Esophagus muscularis mucosa (tissue), 4 donors: ENCODE data around the gene CHST12. TPM values are rescaled to one million over a fixed set of nuclear protein-coding genes. Genes with fewer than 3 reads are reported as not detected.

Experiments used
- DNase-seq: peaks from one replicate; pipeline ENCODE4 v3.0.0-alpha.2; 2017; ENCODE audit errors: extremely low spot score
- H3K27ac ChIP-seq, 4 donors: fragments of 200-600 bp; sonication (generic); replicated peaks in 1 of 4; 1 replicate in 3 of 4; 2 replicates in 1 of 4; pipeline ENCODE4 v1.5.1; 2016 to 2019; ENCODE audit warnings: mild to moderate bottlenecking in 1 of 4
- H3K27me3 ChIP-seq, 4 donors: fragments of 200-600 bp; sonication (generic); one replicate each; pipeline versions ENCODE4 v1.5.1 to v1.6.0; 2016 to 2019
- H3K36me3 ChIP-seq, 4 donors: fragments of 200-600 bp; sonication (generic); one replicate each; pipeline ENCODE4 v1.5.1; 2016 to 2019
- H3K4me1 ChIP-seq, 4 donors: fragments of 200-600 bp; sonication (generic); one replicate each; pipeline ENCODE4 v1.5.1; 2016 to 2019
- H3K4me3 ChIP-seq, 4 donors: fragments of 200-600 bp; sonication (generic); 1 replicate in 2 of 4; 2 replicates in 2 of 4; pipeline ENCODE4 v1.5.1; 2016 to 2019; ENCODE audit warnings: mild to moderate bottlenecking in 4 of 4, moderate library complexity in 1 of 4
- H3K9me3 ChIP-seq, 4 donors: fragments of 200-600 bp; sonication (generic); 1 replicate in 3 of 4; 2 replicates in 1 of 4; pipeline ENCODE4 v1.5.1; 2016 to 2019
- CTCF ChIP-seq, 3 experiments: fragments of 200-600 bp in 2 of 3; fragments of 450-650 bp in 1 of 3; sonication (generic) in 2 of 3; IDR thresholded peaks; one replicate each; pipeline ENCODE4 v1.5.1; 2017 to 2019; ENCODE audit warnings: antibody characterized with exemption in 3 of 3, mild to moderate bottlenecking in 2 of 3, moderate library complexity in 1 of 3
- EP300 ChIP-seq: sonication (generic); formaldehyde crosslinking; IDR thresholded peaks from one replicate; pipeline ENCODE4 v1.6.1; 2017; ENCODE audit warnings: antibody characterized with exemption
- POLR2A ChIP-seq: fragments of 450-650 bp; IDR thresholded peaks from one replicate; pipeline ENCODE4 v1.6.1; 2017; ENCODE audit warnings: antibody characterized with exemption, moderate library complexity, mild to moderate bottlenecking, low read depth
- POLR2AphosphoS5 ChIP-seq, 2 donors: sonication (generic); formaldehyde crosslinking; IDR thresholded peaks; one replicate each; pipeline ENCODE4 v1.6.1; 2017; ENCODE audit warnings: antibody characterized with exemption in 2 of 2
- WGBS: methylation state at CpG from one replicate; pipeline ENCODE4 v1.1.5; 2018; 5-methylcytosine and 5-hydroxymethylcytosine counted together
- intact Hi-C: fragments of 100-400 bp; cut with DNase I; formaldehyde crosslinking; loops from one replicate; pipeline ENCODE4 v1.15.1; 2023
- total RNA-seq, 4 donors: library from RNA; depleted of rRNA; stranded (reverse); fragments of >200 nt; gene quantifications; one replicate each; pipeline versions ENCODE4 v1.1.0 to v1.2.1, GENCODE V29; 2016

CHST12 gene
- total RNA-seq, 4 donors from 2014 or later: 6.6 to 24.0 (median 14.8) TPM

DNA sequence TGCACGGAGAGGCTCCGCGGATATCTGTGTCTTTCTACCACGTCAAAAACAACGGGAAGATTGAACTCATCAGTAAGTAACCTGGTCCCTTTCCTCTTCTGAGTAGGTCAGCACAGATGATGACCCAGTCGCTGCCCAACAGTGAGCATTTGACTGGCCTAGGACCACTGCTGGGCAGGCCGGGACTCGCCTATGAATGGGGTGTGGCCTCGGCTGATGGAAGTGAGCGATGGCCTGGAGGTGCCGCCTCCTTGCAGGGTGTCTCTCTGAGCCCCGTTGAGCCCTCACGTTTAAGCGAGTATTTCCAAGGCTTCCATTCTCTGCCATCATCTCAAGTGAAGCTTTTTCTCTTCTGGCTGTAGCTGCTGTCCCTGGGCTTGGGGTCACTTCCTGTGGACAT is 30.7 kb upstream of the CHST12 start:
- intact Hi-C loops: no loop called here
- no peak for DNase-seq
- TF ChIP-seq CTCF (IDR thresholded peaks at IDR 0.05): no peak
- TF ChIP-seq POLR2AphosphoS5 (IDR thresholded peaks at IDR 0.05): no peak
- no peak for TF ChIP-seq POLR2A
- TF ChIP-seq EP300: no peak
- Histone ChIP-seq H3K9me3 (no peaks in the 10 kb centered on the region), H3K4me3 (no peak overlapping the region), H3K27me3 (no peaks in the 10 kb centered on the region), H3K4me1 (no peaks in the 10 kb centered on the region), H3K36me3 (peaks cover 93 to 100% (median 98%) of the 10 kb centered on the region in 4 donors), H3K27ac (no peak overlapping the region)
- WGBS: 87% methylated on average over 11 of the region's 14 CpGs

GRCh38 chr7:2373124-2373556 is 30.3 kb upstream of the CHST12 start:
- WGBS: 86% methylated on average over 13 of the region's 14 CpGs
- no peak overlapping the region for H3K27ac ChIP-seq
- intact Hi-C loops: no loop called here
- H3K27me3 ChIP-seq: no peaks in the 10 kb centered on the region
- no peaks in the 10 kb centered on the region for H3K9me3 ChIP-seq
- TF ChIP-seq POLR2AphosphoS5 (IDR thresholded peaks at IDR 0.05) (no peak), CTCF (IDR thresholded peaks at IDR 0.05) (no peak), POLR2A (no peak), EP300 (no peak)
- H3K36me3 ChIP-seq: peaks cover 89 to 98% (median 94%) of the 10 kb centered on the region in 4 donors
- DNase-seq: no peak
- H3K4me3 ChIP-seq: no peak overlapping the region
- H3K4me1 ChIP-seq: no peaks in the 10 kb centered on the region

GRCh38 chr7:2373646-2374045 is 29.8 kb upstream of the CHST12 start:
- H3K27ac ChIP-seq: no peak overlapping the region
- intact Hi-C loops: no loop called here
- no peaks in the 10 kb centered on the region for H3K27me3 ChIP-seq
- H3K36me3 ChIP-seq: peaks cover 88 to 98% (median 92%) of the 10 kb centered on the region in 4 donors
- DNase-seq: no peak
- no peak overlapping the region for H3K4me3 ChIP-seq
- no peaks in the 10 kb centered on the region for H3K9me3 ChIP-seq
- no peak for TF ChIP-seq POLR2A
- TF ChIP-seq CTCF (IDR thresholded peaks at IDR 0.05): no peak
- TF ChIP-seq POLR2AphosphoS5 (IDR thresholded peaks at IDR 0.05): no peak
- no peak for TF ChIP-seq EP300
- no peaks in the 10 kb centered on the region for H3K4me1 ChIP-seq
- 80% methylated on average over 7 of the region's 7 CpGs for WGBS

- Histone ChIP-seq H3K36me3 (peaks cover 89 to 98% (median 92%) of the 10 kb centered on the region in 4 donors), H3K4me1 (no peaks in the 10 kb centered on the region), H3K9me3 (no peaks in the 10 kb centered on the region), H3K4me3 (no peak overlapping the region), H3K27me3 (no peaks in the 10 kb centered on the region), H3K27ac (no peak overlapping the region)
- DNase-seq: no peak
- 96% methylated on average over 17 of the region's 18 CpGs for WGBS
- TF ChIP-seq POLR2A (no peak), EP300 (no peak), POLR2AphosphoS5 (IDR thresholded peaks at IDR 0.05) (no peak), CTCF (IDR thresholded peaks at IDR 0.05) (no peak)
- intact Hi-C loops: no loop called here
Observed at GRCh38 chr7:2374401-2374800, 29.0 kb upstream of the CHST12 start.
